WI38 (cell line): ENCODE data around the gene EPB41L2.

Experiments
- H3K4me3 ChIP-seq: 2 replicates; pipeline ENCODE4 v1.5.1; 2011; ENCODE audit warnings: low read depth, mild to moderate bottlenecking, control low read depth, low read length
- CTCF ChIP-seq: IDR thresholded peaks from 2 replicates; pipeline ENCODE4 v1.5.1; 2012; ENCODE audit warnings: low read depth, mild to moderate bottlenecking, control low read depth, low read length

The EPB41L2 gene

DNA sequence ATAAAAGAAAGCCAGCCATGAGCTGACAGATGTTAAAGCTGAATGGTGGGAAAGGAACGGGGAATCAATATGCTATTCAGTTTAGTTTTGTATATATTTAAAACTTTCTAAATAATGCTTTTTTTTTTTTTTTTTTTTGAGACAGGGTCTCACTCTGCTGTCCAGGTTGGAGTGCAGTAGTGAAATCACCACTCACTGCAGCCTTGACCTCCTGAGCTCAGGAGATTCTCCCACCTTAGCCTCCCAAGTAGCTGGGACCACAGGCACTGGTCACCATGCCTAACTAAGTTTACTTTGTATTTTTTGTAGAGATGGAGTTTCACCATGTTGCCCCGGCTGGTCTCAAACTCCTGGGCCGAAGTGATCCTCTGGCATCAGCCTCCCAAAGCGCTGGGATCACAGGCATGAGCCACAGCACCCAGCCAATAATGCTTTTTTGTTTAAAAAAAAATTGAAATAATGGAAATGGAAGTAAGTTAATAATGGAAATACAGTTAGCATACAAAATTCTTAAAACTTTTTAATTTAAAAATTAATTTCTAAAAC, 19.1 kb downstream of the EPB41L2 start:
- TF ChIP-seq CTCF: no peak
- H3K4me3 ChIP-seq: no peak overlapping the region

DNA sequence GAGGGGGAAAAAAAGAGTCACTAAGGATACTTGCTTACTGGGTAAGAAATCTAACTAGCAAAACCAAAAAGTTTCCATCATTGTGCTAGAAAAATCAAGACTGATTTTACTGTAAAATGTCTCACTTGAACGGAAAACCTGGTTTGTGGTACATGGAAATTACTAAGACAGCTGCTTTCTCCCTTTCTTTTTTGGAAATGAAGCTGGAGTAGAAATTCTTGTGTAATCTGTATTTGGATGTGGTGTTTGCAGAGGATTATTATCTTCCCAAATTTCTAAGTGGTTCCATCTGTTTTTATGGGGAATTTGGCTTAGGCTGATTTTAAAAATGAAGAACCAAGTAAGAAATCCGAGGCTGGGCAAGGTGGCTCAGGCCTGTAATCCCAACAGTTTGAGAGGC, 20.4 kb downstream of the EPB41L2 start:
- no peak for TF ChIP-seq CTCF
- no peak overlapping the region for H3K4me3 ChIP-seq

DNA sequence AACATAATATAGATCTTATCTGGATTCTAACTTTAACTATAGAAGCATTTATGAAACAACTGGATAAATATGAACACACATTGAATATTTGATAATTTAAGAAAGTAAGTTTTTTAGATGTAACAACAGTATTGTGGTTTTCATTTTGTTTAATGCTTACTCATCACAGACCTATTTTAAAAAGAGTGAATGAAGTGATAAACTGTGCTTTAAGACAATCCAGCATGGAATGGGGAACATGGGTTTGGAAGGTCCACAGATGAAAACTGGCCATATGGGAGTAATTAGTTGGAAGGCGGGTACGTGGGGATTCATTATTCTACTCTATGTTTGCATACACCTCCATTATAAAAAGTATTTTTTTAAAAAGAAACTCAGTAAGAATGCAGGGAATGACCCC, 21.2 kb downstream of the EPB41L2 start:
- H3K4me3 ChIP-seq: no peak overlapping the region
- TF ChIP-seq CTCF: no peak

GRCh38 chr6:131040866-131041265, 22.2 kb downstream of the EPB41L2 start:
- no peak for TF ChIP-seq CTCF
- no peak overlapping the region for H3K4me3 ChIP-seq

- H3K4me3 ChIP-seq: peak overlapping the region; percentile 11; the same call in 1 of the 2 replicates
- TF ChIP-seq CTCF: no peak
Measured at GRCh38 chr6:131039345-131039680, 23.7 kb downstream of the EPB41L2 start.

DNA sequence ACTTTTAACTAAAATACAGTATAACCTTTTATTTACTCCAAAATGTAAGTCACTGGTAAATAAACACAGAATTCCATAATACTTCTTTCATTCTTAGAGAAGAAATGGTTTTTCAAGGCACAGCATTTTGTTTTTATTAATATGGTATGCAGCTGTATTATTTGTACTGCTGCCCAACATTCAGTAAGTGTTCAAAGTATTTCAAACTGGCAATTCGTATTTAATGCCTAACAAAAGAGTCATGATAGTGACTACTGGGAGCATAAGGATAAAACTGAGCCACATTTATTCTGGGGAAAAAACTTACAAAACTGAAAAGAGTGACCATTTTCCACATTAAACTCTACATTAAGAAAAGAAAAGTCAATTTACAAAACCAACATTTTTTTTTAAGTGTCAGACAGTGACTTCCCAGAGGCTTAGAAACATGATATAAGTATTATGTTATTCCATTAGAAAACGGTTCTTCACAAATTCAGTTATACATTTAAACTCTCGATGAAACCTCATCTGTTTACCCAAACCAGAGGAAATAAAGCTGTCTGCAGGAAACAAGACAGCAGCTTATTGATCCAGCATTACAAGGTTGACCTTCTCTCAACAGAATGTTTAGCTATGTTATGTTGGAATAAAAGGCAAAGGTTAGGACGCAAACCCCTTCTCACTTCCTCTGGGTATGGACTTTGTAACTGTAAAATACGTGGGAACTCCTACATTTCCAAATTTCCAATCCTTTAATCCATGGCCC, 24.3 kb downstream of the EPB41L2 start:
- H3K4me3 ChIP-seq: peak overlapping the region; percentile 11; the same call in 1 of the 2 replicates
- TF ChIP-seq CTCF: no peak

DNA sequence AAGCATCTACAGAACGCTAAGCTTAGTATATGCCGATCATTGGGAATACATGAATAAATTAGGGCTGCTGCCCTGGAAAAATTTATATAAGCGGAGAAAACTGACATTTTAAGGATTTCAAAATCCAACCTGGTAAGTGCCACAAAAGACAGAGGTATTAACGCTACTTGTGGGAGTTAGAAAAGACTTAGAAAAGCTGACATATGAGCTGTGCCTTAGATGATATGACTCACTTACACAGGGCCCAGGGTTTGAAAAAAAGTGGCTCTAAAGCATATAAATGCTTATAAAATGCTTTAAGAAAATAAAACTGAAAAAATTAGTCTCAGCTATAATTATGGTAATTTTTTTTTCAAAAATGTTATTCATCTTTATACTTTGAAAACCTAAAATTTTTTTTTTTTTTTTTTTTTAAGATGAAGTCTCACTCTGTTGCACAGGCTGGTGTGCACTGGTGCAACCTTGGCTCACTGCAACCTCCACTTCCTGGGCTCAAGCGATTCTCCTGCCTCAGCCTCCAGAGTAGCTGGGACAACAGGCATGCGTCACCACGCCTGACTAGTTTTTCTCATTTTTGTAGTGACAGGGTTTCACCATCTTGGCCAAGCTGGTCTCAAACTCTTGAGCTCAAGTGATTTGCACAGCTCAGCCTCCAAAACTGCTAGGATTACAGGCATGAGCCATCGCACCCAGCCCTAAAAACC, 25.7 kb downstream of the EPB41L2 start:
- TF ChIP-seq CTCF: no peak
- H3K4me3 ChIP-seq: no peak overlapping the region
